Activated CD4-positive, CD25-positive, alpha-beta regulatory T cell (primary cell): Measurements from ENCODE around the gene CCDC102A.
A peak's percentile ranks its signal among the peaks of the same experiment; 100 is the strongest.

Source experiments
- DNase-seq, 4 experiments: peaks; one replicate each; lab custom pipeline; 2025; lab: John Stamatoyannopoulos, UW

The CCDC102A gene

DNA sequence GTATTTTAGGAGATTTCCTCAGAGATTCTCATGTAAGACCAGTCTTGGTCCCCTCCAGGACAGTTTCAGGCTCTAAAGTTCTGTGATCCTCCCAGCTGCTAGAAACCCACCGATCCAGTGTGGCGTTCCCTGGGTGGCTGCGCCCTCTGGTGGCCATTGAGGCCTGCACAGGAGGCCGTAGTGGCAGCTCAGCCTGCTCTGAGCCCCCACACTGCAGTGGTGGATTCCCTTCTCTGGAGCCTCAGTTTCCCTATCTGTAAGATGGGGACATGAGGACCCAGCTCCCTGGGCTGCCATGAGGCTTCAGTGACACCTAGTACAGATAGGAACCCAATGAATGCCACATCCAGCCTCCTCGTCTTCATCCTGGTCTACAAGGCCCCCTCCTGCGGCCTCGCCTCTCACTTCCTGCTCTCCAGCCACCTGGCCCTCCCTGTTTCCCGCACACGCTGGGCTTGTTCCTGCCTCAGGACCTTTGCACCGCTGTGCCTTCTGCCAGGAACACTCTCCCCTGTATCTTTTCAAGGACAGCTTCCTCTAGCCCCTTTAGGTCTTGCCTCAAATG, 16.5 kb downstream of the CCDC102A start:
- peak; percentile 58 to 79 (median 64) for DNase-seq

DNA sequence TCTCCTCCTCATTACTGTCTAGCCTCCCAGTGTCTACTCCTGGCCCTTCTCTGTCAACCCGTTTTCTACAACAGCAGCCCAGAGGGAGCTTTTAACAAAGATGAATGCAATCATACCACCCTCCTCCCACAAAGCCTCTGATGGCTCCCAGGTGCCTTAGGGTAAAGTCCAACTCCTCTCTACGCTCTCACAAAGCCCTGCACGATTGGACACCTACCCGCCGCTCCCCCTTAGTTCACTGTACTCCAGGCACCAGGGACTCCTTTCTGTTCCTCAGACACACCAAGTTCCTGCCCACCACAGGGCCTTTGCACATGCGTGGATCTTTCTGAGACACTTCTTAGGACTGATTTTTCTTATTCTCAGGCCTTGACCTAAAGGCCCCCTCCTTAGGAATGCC, 17.4 kb downstream of the CCDC102A start:
- no peak for DNase-seq

DNA sequence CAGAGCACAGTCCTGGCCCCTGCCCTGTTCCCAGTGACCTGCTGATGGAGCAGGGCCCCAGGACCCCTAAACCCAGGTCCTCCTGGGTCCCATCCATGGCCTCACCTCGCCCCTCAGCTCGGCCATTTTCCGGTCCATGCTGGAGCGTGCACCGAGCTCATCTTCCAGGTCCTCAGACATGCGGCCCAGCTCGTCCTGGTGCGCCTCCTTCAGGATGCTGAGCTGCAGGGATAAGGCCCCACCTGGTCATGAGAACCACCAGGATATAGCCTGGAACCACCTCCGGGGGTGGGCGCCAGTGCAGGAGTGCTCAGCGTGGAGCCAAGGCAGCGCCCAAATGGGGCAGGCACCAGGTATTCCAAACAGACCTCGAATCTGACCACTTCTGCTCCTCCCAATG, 17.9 kb downstream of the CCDC102A start:
- no peak for DNase-seq

DNA sequence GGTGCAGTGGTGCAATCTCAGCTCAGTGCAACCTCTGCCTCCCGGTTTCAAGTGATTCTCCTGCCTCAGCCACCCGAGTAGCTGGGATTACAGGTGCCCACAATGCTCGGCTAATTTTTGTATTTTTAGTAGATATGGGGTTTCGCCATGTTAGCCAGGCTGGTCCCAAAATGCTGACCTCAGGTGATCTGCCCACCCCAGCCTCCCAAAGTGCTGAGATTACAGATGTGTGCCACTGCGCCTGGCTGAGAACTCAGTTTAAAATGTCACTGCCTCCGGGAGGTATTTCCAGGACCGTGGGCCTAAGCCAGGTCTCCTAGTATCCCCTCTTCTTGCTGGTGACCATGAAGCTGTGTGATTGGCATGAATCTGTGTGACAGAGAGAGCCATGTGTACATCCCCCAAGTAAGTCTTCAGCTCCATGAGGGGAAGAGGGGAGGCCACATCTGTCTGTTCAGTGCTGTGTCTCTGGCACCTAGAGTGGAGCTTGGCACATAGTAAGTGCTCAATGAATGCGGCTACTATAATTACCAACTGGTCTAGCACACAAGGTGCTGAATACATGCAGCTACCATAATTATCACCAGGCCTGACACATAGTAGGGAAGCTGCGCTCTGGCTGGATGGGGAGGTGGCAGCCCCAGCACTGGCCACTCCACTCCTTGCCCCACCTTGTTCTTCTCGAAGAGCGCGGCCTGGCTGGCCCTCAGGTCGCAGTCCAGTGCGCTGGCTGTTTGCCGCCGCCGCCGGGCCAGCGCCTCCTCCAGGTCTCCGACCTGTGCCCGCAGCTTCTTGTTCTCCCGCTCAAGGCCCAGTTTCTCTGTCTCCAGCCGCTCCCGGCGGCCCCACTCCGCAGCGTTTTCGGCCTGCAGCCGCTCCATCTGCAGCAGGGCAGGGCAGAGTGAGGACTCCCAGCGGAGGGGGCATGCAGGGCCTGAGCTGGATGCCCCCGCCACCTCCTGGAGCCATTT, 18.7 kb downstream of the CCDC102A start:
- DNase-seq = no peak

DNA sequence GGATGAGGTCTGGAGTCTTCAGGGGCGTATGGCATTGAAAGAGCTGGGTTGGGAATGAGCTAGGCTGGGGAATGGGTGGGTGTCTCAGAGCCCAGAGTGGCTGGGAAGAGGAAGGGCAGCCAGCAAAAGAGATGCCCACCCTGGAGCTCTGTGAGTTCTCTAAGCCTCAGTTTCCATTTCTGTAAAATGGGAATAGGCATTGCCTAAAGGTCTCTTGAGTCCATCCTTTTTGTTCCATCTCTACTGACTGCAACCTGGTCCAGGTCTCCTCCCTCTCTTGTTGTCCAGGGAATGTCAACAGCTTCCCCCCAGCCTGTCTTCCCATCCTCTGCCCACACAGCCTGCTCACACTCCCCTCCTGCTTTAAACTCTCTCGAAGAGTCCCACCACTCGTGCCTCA, 19.6 kb downstream of the CCDC102A start:
- no peak for DNase-seq

DNA sequence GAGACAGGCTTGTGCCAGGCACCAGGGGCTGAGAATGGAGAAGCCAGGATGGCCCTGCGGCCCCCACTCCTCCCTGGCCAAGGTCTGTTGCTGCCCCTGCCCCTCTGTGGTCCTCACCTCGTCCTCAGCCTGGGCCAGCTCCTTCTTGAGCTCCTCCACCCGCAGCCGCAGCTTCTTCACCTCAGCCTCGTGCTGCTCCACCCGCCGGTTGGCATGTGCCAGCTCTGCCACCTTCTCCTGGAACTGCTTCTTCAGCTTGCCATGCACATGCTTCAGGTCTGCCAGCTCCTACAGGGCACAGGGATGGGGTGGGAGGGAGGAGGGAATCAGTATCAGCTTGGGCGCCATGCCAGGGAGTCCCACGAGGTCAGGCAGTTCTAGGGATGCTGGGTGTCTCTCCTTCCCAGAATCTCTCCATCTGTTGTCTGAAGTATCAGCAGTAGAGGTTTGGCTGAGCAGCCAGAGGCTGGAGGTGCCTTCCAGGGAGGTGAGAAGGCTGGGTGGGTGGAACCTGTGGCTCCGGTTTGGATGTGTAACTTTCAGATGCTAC, 20.1 kb downstream of the CCDC102A start:
- DNase-seq = no peak

DNA sequence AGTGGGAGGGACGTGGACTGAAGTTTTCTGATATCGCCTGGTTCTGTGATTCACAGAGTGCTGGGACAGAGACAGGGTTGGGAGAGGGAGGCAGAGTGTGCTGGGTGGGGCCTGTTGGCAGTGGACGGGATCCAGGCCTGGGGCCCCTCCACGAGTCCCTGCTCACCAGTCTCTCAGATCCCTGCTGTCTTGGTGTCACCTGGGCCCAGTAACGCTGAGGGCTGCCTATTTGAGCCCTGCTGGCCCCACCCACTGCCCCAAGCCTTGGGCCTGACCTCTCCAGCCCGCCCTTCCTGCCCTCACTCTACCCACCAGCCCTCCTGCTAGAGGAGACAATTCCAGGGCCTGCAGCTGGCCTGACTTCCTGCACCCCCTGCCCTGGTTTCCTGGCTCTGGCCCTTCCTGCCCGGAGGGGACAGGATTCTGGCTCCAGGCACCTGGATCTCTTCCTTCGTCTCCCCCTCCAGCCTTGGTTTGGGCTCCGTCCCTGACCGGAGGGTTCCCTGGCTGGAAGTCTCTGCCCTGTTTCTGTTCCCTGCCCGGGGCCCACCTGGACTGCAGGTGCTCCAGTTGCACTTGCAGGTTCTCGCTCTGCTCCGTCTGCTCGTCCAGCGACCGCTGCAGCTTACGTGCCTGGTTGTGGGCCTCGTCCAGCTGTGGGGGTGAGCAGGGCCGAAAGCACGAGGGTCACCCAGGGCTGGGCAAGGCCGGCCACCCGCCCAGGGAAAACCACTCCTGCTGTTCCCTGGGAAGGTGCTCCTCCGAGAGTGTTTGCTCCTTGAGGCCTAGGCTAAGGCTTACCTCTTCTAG, 21.4 kb downstream of the CCDC102A start:
- no peak for DNase-seq

DNA sequence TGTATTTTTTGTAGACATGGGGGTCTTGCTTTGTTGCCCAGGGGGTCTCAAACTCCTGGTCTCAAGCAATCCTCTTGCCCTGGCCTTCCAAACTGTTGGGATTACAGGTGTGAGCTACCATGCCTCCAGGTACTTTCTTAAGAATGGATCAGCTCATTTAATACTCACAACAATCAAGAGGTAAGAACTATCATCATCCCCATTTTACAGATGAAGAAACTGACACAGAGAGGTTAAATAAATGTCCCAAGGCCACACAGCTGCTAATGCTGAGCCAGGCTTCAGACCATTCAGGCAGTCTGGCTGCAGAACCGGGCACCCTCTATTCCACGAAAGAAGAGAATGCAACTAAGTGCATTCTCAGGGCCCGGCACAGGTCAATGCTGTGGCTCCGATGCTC, 22.0 kb downstream of the CCDC102A start:
- no peak for DNase-seq

DNA sequence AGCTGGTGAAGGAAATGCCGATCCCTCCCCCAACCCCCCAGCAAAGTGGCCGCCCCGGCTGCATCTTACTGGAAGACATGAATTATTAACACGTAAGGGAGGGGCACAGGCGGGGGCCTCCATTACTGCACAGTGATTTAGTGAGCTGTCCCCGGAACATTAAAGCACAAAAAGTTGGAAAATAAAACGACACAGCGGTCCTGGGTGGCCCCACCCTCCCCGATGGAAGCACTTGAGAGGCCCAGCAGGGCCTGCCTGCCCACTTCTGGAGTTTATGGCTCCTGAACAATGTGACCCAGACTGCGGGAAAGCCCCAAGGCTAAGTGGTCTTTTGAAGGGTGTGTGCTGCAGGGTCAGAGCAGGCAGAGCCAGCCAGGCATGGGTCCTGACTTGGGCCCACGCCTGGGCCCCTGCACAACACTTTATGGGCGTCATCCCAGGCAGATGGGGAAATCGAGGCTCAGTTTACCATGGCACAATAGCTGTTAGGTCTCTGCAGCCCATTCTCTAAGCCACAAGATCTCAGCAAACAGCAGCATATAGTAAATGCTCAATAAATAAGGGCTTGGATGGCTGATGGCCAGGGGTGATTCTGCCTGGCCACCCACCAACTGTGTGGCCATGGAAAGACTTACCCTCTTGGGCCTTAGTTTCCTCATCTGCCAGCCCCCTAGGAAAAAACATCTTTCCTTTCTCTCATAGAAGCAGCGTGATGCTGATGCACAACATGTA, 22.8 kb downstream of the CCDC102A start:
- no peak for DNase-seq

DNA sequence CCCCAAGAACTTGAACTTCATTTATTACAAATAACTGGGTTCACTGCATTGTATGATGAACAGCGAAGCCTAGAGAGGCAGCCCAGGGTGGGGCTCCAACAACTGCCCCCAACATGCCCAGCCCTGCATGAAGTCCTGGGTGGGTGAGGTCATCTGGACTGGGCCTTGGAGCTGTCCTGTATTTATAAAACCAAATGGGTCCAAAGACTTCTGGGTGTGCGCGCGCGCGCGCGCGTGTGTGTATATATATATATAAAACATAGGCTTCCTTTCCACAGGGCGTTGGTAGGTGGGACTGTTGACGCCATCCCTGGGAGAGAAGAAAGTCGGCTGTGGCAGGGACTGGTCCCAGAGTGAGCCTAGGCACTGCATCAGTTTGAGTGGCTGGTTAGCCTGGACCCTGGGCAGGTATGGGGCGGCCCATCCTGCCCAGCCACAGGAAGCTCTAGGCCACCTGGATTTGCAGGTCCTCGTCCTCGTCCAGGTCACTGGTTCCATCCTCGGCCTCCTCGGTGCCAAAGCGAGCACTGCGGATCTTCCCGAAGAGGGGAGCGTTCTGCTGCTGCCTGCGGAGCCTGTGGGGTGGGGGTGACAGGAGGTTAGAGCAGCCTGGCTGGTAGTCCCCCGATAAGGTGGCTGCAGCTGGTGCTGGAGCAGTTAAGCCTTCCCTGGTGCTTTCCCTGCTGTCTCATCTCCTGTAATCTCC, 23.9 kb downstream of the CCDC102A start:
- DNase-seq = no peak

DNA sequence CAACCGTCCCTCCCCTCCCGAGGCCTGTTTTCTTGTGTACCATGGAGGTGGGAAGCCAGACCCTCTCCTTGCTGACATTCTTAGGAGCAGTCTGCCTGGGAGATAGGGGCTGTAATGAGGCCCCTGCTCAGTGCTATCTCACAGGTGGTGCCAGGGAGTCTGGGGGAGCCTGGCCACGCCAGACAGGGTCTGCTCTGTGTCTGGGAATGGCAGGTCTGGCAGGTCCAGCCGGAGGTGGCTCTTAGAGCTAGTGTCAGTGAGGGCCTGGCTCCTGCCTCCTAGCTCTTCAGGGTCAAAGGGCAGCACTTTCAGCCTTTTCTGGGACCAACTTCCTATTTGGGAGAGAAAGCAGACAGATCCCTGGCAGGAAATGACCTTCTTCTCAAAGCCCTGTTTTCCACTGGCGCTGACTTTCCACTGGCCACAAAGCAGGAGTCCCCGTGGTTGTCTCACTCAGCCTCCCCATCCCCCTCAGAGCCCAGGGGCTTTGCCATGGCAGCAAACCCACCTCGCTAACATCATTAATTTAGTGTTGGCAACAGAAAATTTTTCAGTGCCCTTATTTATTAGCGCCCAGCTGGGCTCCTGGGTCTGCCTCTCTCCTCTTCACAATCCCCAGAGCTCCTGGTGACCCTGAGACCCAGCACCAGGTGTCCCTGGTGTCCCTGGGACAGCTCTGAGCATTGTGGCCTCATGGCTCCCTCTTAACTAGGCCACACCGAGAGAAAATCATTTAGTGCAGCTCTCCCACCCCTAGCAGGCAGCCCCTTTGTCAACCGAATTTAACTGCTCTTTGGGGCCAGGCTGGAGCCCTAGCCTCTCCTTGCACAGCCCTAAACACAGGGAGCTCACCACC, 26.1 kb downstream of the CCDC102A start:
- no peak for DNase-seq

DNA sequence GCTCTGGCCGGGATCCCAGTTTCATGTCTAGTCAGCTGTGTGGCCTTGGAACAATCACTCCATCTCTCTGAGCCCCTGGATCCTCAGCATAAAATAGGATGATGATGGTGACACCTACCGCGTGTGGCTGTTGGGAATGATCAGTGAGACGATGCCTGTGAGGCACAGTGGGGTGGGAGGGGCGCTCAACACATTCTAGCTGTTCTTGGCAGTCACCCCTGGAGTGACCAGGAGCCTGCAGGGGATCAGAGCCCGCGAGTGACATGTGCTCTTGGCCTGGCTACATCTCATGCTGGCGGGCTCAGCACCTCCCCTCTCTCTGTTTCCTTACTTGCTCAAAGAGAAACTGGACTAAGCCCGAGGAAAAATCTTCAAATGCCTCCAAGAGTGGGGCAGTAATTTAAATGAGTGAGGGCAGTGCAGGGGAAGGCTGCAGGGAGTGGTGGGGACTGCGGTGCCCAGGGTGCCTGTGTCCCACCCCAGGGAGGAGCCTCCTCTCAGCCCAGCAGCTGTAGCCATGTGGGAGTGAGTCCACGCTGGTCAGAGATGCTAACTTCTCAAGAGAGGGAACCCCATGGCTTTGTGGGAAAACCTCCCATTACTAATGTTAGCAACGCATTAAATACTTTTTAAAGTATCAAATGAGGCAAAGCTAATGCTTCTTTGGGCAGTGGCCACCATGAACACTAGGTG, 27.0 kb downstream of the CCDC102A start:
- DNase-seq = no peak

DNA sequence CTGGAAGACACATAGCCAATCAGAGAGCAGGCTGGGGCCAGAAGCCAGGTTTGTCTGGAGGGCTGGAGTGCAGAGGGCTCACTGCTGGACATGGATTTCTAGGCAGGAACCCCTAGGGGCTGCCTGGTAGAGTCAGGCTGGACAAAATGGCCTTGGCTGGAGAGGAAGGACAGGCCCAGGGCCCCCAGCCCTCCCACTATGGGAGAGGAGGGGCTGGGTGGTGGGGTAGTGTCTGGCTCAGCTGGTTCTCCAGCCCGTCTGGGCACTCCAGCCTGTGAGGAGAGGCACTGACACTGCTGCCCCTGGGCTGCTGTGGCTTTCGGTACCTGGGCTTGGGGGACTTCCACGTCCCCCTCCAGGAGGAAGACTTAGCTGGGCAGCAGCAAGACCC, 28.3 kb downstream of the CCDC102A start:
- DNase-seq = no peak

DNA sequence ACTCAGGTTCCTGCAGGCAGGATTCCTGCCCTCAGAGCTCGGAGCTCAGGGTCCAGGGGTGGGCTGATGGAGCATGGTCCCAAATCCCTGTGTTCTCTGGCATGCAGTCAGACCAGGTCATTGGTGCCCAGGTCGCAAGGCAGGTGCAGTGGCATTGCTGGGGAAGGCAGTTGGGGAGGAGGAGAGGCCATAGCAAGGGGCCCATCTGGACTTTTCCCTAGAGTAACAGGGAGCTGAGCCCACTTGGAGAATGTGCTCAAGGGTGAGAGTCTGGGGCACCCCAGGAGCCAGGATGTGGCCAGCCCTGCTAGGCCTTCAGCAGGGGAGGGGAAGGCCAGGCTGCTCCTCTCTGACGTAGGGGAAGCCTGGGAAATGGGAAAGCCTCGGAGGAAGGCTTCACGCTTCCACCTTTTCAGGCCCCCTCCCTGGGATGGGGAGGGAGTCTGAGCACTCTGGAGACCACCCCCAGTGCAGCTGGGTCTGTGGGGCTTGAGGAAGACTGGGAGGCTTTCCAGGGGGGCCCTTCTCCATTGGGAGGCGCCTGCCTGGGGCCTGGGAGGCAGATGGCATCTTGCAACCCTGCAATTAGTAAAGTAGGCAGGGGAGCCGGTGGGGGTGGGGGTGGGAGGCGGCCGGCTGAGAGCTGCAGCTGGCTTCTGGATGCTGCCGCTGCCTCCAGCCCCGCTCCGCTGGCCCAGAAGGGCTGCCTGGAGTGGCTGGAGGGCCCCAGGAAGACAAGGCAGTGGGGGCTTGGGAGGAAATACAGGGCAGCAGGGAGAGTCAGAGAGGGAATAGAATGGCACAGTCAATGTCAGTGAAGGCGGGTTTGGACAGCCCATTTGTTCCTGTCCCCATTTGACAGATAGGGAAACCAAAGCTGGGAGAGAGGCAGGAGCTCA, 29.0 kb downstream of the CCDC102A start:
- no peak for DNase-seq

DNA sequence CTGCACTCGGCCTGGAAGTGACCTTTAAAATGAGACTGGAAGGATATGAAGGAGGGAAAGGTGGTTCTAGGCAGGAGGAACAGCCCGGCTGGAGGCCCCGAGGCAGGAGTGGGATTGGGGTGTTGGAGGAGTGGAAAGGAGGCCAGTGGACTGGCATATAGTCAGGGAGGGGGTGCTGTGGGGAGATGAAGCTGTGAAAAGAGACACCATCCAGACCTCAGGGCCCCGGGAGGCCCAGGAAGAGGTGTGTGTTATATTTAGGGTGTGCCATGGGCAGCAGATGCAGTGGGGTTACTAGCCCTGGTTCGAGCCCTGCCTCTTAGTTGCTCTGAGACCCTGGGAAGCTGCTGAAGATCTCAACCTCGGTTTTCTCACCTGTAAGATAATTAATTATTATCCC, 31.2 kb downstream of the CCDC102A start:
- no peak for DNase-seq

DNA sequence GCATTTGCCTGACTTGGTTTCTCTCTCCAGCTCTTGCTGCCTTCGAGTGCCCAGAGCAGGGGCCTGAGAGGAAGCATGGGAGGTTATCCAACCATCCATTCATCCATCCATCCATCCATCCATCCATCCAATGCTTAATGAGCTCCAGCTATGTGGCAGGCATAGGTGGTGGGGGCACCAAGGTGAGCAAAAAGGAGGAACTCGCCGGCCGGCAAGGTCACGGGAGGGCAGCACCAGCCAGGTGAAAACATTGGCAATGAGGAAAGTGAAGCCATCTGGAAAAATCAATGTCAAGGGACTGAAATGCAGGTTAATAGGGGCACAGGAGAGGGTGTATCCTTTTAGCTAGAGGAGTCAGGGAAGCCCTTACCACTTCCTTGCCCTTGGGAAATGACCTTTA, 31.9 kb downstream of the CCDC102A start:
- DNase-seq = no peak

DNA sequence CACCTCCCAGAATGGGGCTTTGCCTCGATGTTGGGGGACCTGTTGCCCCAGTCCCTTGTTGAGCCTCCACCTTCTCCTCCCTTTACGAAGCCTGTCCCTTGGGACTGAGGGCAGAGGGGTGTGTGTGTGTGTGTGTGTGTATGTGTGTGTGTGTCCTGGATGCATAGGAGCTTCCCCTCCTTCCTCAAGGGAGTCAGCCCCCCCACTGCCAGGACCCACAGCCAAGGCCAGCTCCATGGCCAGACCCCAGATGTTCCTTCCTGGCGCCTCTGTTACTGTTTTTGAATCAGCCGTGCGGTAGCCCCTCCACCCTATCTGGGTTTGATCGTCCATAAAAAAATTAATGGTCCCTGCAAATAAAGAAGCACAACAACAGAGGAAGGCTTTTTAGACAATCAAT, 32.4 kb downstream of the CCDC102A start:
- no peak for DNase-seq

DNA sequence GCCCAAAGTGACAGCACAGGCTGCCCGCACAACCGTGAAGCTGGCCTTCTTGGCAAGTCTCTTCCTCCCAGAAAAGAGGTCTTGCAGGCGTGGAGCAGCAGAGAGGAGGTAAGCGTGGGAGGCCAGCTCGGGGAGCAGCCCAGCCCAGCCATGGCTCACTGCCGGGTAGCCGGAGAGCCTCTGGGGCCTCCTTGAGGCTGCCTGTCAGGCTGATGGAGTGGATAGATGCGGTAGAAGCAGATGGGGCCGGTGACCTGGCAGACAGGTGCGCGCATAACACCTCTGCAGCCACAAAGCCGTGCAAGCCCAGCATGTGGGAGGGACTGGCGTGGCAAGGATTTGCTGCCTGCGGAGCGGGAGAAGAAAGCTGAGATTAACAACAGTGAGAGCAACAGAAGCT, 33.0 kb downstream of the CCDC102A start:
- no peak for DNase-seq
